GM10266 (cell line): Measurements from ENCODE around the gene ALX3.
"Not testable (repeated sequence)": the region's sequence is repeated elsewhere in the genome, so short reads cannot be mapped to it uniquely, and the experiment has no call there.

Source experiments
- DNase-seq: peaks from one replicate; pipeline ENCODE4 v3.0.0; 2012; ENCODE audit errors: extremely low spot score
- TF ChIP-seq, protein P1 (sequence below): IDR thresholded peaks from 2 replicates; pipeline ENCODE4 v1.5.1; 2012; ENCODE audit warnings: mild to moderate bottlenecking, low read depth; ENCODE audit not compliant: control insufficient read depth, insufficient read depth; ENCODE audit errors: missing control alignments

ALX3 gene

DNA sequence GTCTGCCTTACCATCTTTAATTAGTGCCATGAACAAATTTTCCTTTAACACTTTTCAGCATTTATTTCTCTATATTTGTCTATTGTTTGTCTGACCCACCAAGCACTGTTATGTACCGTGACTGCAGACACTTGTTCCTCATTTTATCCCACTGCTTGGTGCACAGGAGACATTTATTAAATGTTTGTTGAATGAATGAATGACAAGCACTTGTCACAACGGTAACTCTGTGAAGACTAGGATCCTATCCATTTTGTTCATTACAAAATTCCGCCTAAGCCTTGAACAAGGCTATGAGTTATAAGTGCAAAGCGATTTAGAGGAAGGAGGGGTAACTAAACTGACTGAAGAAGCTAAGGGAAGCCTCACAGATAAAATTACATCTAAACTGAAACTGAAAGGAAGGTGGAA is 36.4 kb downstream of the ALX3 start:
- no peak for DNase-seq
- TF ChIP-seq, protein P1, sequence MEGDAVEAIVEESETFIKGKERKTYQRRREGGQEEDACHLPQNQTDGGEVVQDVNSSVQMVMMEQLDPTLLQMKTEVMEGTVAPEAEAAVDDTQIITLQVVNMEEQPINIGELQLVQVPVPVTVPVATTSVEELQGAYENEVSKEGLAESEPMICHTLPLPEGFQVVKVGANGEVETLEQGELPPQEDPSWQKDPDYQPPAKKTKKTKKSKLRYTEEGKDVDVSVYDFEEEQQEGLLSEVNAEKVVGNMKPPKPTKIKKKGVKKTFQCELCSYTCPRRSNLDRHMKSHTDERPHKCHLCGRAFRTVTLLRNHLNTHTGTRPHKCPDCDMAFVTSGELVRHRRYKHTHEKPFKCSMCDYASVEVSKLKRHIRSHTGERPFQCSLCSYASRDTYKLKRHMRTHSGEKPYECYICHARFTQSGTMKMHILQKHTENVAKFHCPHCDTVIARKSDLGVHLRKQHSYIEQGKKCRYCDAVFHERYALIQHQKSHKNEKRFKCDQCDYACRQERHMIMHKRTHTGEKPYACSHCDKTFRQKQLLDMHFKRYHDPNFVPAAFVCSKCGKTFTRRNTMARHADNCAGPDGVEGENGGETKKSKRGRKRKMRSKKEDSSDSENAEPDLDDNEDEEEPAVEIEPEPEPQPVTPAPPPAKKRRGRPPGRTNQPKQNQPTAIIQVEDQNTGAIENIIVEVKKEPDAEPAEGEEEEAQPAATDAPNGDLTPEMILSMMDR, result no peak

DNA sequence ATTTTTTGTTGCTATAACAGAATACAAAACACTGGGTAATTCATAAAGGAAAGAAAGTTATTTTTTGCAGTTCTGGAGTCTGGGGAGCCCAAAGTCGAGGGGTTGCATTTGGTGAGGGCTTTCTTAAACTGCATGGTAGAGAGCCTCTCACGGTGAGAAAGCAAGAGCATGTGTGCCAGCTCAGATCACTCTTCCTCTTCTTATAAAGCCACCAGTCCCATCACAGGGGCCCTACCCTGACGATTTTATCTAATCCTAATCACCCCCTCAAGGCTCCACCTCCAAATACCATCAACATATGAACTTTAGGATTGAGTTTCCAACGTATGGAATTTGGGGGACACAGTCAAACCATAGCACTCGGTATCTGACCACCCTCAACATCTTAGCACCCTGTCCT is 37.1 kb downstream of the ALX3 start:
- TF ChIP-seq, protein P1, result no peak
- DNase-seq, result no peak

DNA sequence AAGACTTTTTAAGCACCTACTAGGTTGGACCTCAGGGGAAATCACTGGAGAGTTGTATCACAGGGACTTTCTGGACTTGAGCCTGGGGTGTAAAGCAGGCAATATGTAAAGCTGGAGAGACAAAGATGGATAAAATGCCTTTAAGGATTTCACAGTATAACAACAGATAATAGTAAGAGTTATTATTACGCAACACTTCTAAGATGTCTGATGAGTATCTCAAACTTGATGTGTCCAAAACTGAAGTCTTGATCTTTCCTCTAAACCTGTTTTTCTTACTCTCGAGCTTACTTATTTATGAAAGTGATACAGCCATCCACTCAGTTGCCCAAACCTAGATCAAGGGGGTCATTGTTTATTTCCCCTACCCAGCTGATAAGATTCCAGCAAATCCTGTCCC is 38.1 kb downstream of the ALX3 start:
- TF ChIP-seq, protein P1, result no peak

DNA sequence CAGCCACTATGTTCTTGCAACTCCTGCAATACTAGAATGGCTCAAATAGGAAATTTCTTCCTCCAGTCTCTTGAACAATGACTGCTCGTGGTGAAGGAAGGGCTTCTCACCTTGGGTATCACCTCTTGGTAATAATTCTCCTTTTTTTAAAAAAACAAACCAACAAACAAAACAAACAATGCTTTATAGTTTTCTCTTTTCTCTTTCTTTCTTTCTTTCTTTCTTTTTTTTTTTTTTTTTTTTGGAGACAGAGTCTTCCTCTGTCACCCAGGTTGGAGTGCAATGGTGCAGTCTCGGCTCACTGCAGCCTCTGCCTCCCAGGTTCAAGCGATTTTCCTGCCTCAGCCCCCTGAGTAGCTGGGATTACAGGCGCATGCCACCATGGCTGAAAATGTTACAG is 39.8 kb downstream of the ALX3 start:
- not testable (repeated sequence) for DNase-seq

More for the DNA sequence above, 38.1 kb downstream of the ALX3 start:
- no peak for DNase-seq

DNA sequence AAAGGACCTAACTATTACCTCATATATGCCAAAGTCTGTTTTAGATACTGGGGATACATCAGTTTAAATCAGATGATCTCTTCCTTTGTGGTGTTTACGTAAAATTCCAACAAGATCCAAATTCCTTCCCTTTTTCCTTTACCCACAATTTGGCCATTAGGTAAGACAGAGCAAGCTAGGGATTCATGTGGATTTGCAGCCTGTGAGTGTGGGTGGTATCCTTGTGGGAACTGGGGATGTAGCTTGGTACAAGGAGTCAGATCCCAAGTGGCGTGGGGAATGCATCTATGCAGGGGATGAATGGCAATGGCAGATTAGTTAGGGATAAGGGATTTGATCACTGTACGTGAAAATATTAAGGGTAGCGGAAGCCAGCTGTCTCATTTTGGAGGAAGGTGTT is 45.9 kb downstream of the ALX3 start:
- DNase-seq, result no peak
- TF ChIP-seq, protein P1, result no peak

DNA sequence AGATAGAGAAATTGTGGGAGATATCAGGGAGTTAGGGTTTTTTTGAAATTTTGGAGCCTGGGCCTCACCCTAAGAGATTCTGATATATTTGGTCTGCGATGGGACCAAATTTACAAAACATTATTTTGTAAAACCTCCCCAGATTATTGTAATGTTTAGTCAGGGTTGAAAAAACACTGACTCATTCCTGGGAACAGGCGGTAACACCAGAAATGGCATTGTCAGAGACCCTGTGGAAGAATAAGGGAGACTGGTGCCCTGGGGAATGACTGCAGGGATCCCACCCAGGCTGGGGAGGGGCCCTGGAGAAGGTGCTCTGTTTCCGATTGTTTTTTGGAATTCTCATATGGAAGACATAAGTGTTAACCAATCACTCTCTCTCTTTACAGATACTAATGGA is 49.2 kb downstream of the ALX3 start:
- TF ChIP-seq, protein P1, result no peak

DNA sequence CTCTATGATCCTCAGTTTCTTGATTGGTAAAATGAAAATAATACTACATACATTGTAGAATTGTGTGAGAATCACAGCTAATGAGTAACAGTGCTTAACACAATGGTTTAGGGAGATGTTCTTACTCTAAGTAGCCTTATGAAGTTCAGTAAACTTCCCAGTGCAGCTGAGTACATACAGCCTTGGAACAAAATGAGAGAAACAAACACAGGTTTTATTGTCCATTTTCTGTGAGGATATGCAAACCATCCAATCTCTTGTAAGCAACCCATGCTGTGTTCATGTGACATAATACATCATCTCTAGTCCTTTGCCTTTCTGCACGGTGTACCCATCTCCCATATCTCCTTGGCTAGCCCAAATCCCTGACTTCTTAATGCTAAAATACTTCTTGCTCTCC is 50.7 kb downstream of the ALX3 start:
- TF ChIP-seq, protein P1, result no peak
- DNase-seq, result no peak

More for the DNA sequence above, 49.2 kb downstream of the ALX3 start:
- no peak for DNase-seq

DNA sequence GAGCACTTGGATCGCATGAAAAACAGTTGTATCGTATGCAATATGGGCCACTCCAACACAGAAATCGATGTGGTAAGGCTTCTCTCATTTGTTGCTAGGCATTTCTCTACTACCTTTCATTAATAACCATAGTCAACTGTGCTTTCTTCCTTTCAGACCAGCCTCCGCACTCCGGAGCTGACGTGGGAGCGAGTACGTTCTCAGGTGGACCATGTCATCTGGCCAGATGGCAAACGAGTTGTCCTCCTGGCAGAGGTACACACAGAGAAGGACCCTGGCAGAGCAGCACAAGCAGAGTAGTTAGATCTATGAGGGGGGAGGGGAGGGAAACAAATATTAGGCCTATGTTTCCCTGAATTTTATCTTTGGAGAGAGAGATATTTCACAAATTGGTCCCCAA is 52.1 kb downstream of the ALX3 start:
- TF ChIP-seq, protein P1, result no peak
- no peak for DNase-seq
